Amniotic epithelial cell (primary cell): Measurements from ENCODE around the gene COG5.

Source experiments
- DNase-seq: peaks from one replicate; pipeline ENCODE4 v3.0.0-alpha.2; 2010; ENCODE audit warnings: low read depth

The COG5 gene

GRCh38 chr7:107394276-107394675, 169.4 kb downstream of the COG5 start:
- peak; percentile 29 for DNase-seq

- DNase-seq: no peak
These were observed 170.9 kb downstream of the COG5 start for GRCh38 chr7:107392830-107393229.

DNA sequence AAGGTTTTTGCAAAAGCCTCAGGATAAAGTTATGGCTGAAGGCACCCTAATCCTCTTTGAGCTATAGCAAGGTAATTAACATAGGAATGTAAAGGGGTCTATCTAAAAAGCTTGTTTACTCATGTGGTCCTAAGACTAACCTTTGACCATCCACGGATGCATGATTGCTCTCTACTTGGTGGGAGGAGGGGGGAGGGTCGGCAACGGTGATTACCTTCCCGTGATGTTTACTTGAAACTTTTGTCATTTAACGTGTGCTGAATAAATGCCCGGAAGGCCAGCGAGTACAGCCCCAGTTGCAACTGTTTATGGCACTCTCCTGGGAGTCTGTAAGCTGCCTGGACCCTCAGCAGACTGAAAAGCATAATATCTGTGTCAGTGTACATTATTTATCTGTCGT, 172.8 kb downstream of the COG5 start:
- no peak for DNase-seq

DNA sequence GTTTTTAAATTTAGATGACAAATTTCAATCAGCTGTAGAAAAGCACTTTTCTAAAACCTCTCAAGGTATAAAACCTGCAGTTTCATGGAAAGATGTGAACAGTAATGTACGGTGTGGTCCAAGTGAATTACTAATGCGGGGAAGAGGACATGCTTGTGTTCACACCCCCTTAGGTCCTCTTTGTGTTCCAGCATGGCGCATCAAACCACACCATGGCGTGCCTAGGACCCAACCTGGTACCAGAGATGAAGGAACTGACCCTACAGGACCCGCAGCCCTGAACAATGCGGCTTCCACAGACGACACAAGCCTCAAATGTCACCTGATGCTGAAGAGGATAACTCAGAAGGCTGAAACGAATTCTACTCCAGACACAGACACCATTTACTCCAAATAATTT, 175.1 kb downstream of the COG5 start:
- no peak for DNase-seq

DNA sequence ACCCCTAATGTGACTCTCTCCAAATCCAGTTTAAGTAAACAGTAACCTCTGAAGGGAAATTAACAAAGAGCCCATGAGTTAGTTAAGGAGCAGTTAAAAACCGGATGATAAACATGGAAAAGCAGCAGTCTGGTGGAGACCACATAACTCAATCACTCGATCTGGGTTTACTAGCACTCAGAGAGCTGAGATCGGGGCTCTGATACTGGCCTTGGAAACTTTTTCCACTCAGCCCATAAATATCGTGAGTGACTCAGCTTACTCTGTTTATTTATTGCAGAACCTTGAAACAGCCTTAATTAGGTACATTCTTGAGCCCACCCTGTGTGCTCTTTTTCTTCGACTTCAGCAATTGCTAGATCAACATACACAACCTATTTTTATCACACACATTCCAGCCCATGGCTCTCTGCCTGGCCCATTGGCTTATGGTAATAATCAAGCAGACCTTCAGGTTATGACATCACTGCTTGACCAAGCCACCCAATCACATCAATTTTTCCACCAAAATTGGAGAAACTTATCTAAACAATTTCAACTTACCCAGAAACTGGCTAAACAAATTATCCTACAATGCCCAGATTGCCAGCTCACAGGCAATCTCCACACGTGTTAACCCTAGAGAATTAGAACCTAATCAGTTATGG, 176.0 kb downstream of the COG5 start:
- DNase-seq: peak; percentile 70

DNA sequence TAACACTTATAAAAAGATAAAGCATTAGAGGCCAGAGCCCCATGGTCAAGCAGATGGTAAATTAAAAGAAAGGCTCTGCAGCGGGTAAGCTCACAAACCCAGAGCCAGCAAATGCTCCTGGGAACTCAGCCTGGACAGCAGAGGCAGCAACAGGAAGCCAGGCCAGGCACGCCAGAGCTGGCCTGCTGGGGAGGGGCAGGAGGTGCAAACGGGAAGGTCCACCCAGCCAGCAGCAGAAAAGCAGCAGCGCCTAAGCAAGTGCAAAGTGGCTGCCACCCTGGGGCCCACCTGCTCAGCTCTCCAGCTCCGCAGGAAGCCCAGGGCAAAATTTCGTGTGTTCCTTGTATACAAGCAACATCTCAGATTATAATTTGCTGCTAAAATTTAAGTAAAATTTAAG, 176.6 kb downstream of the COG5 start:
- DNase-seq: peak; percentile 40

DNA sequence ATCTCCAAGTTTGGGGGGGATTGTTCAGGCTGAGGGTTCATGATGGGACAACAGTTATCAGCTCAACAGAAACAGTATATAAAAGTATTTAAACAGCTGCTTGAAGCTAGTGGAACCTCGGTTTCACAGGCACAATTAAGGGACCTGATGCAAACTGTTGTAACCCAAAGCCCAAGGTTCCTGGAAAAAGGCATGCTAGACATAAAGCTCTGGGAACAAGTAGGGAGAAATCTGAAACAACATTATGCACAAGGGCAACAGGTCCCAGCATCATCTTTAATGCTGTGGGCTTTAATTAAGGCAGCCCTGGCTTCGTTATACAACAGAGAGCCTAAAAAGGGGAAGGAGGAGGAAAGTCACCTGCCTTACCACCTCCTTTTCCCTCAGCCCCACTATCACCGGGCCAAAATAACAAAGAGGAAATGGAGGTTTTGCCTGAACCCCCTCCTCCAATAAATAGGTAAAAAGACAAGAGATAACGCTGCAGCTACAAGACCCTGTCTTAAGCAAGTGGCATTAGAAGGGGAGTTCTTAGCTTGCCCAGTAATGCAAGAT, 177.1 kb downstream of the COG5 start:
- DNase-seq: no peak

DNA sequence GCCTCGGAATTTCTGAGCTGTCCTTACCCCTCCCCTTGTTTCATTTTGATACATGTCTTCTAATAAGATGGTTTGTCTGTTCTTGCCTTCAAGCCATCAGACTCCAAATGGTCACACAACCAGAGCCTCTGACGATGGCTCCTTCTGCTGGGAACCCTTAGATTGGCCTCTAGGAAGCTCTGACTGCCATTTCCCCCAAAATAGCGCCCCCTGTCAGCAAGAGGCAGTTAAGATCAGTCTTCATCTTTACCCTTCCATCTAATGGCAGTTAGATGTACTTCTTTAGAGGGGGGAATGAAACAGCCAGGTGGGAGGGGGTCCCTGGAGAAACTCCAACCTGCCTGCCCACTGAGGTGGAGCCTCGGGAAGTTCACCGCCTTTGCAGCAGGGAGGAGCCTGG, 179.7 kb downstream of the COG5 start:
- DNase-seq: no peak

- no peak for DNase-seq
These were observed 180.5 kb downstream of the COG5 start for GRCh38 chr7:107383203-107383602.

DNA sequence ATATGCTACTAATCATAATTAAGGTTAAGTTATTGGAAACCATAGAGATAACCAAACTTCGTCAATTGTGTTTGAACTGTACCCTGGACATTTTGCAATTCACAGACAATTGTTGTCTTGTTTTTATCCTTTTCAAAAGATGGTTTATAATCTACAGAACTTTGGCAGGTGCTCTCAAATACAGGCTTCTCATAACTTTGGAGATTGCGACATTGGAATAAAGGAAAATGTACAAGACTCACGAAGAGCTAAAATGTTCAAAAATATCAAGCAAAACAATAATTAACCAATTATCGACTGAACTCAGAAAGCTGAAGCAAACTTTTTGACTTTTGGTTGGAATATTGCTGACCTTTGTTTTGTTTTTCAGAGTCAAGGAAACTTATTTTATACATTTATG, 182.3 kb downstream of the COG5 start:
- no peak for DNase-seq

GRCh38 chr7:107373354-107373753, 190.4 kb downstream of the COG5 start:
- no peak for DNase-seq

DNA sequence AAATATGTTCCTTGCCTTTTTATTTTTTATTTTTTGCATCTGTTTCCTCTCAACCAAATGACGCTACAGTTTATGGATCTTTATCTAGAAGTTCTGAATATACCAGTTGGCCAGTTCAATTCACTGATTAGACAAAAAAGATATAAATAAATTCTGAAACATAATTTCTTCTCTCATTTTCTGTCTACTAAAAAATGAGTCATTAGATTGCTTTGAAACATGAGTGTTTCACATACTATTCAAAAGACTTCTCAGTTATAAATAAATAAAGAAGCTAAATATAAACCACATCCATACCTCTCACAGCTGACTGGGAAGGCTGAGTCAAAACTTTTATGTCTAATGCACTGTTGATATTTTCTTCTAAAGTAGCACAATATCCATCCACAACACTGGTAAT, 191.4 kb downstream of the COG5 start:
- peak; percentile 61 for DNase-seq

DNA sequence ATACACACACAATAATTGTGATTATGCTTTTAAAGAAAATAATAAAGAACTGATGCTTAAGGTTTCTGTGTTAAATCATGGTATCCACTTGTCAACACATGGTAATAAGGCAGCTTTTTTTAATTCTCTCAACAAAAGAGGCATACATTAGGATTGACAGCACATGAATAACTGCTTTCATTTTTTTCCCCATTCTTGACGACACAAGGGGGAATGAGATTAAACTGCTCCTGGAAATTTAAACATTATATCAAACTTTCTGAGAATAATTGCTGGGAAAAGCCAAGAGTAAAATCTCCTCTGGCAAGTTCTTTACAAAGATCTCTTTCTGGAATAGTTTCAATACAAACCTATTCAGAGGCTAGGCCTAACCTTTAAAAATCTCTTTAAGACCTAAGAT, 192.9 kb downstream of the COG5 start:
- no peak for DNase-seq

- no peak for DNase-seq
These were observed 198.9 kb downstream of the COG5 start for GRCh38 chr7:107364787-107365186.

DNA sequence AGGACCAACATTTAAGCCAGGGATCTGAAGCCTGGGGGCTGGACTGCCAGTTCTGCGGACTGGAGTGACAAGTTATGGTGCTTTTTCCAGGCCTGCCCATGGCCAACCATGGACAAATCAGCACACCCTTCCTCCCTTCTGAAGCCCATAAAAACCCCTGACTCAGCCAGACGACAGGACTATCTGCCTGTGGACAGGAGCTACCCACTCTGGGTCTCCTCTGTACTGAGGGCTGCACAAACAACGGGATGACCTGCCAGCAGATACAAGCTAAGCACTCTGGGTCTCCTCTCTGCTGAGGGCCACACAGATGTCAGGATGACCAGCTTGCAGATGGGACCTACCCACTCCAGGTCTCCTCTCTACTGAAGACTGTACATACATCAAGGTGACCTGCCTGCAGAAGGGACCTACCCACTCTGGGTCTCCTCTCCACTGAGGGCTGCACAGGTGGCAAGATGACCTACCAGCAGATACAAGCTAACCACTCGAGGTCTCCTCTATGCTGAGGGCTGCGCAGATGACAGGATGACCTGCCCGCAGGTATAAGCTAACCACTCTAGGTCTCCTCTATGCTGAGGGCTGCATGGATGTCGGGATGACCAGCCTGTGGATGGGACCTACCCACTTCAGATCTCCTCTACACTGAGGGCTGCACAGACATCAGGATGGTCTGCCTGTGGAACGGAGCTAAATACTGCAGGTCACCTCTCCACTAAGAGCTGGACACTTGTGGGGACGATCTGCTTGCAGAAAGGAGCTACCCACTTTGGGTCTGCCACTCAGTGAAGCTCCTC, 204.0 kb downstream of the COG5 start:
- DNase-seq: no peak

DNA sequence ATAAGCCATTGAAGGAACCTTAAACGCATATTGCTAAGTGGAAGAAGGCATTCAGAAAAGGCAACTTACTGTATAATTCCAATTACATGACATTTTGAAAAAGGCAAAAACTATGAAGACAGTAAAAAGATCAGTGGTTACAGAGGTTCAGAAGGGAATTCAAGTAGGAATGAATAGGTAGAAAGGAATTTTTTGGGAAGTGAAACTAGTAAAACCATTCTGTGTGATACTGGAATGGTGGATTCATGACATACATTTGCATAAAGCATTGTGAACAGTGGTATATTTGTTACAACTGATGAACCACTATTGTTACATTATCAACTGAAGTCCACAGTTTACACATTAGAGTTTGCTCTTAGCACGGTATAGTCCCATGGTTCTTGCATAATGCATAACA, 208.1 kb downstream of the COG5 start:
- DNase-seq: peak; percentile 2

- DNase-seq: no peak
These were observed 209.1 kb downstream of the COG5 start for GRCh38 chr7:107354640-107355039.

GRCh38 chr7:107353701-107354100, 210.0 kb downstream of the COG5 start:
- DNase-seq: peak; percentile 2

DNA sequence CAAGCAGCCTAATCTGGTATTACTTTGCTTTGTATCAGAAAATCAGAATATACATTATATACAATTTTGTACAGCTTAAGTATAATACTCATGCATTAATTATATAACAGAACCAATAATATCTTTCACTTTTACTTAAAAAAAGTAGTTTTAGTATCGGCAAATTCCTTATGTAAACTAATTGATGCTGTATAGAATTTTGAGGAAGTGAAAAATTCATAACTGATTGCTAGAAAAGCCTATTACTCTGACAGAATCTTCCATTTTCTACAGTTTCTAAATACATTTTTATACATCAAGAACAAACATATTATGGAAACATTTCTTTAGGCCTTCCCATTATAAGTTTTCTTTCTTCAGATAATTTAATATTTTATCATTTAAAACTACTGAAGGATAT, 217.8 kb downstream of the COG5 start:
- DNase-seq: no peak

DNA sequence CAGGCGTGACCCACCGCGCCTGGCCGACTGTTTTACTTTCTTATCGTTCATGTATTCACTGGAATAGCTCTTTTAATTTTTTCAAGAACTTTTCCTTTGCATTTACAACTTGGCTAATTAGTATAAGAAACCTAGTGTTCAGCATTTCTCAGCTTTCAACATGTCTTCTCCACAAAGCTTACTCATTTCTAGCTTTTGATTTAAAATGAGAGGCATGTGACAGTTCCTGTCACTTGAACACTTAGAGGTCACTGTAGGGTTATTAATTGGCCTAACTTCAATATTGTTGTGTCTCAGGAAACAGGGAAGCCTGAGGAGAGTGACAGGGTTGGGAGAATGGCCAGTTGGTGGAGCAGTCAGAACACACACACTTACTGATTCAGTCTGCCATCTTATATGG, 218.9 kb downstream of the COG5 start:
- DNase-seq: no peak

DNA sequence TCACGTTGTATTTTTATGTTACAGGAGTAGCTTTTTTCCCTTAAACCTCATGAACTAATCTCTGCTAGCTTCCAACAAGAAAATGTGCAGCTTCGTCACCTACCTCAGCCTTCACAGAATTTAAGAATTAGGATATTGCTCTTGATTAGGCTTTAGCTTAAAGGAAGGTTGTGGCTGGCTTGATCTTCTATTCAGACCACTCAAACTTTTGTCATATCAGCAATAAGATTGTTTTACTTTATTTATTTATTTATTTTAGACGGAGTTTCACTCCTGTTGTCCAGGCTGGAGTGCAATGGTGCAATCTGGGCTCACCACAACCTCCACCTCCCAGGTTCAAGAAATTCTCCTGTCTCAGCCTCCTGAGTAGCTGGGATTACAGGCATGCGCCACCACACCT, 219.4 kb downstream of the COG5 start:
- DNase-seq: no peak

- no peak for DNase-seq
These were observed 225.6 kb downstream of the COG5 start for GRCh38 chr7:107338080-107338479.

- no peak for DNase-seq
These were observed 231.0 kb downstream of the COG5 start for GRCh38 chr7:107332488-107333269.
